GM10248 (cell line): ENCODE measurements around the gene DCTN1.

Experiments
- CTCF ChIA-PET: fragments of 300-600 bp; sonication (Branson Sonifier 250); formaldehyde crosslinking; extraction: SDS; loops from one replicate; lab custom pipeline; 2021; ENCODE audit warnings: antibody characterized with exemption; lab: Yijun Ruan, JAX
- POLR2A ChIA-PET: fragments of 350-650 bp; sonication (Branson Sonifier 250); formaldehyde crosslinking; extraction: SDS; loops from one replicate; lab custom pipeline; 2020; ENCODE audit warnings: antibody characterized with exemption; lab: Yijun Ruan, JAX
- DNase-seq: peaks from one replicate; pipeline ENCODE4 v3.0.0; 2012; ENCODE audit errors: extremely low spot score
- TF ChIP-seq, protein P1 (sequence below): IDR thresholded peaks from 2 replicates; pipeline ENCODE4 v1.5.1; 2012; ENCODE audit warnings: mild to moderate bottlenecking, low read depth; ENCODE audit errors: extremely low read depth, missing control alignments, control extremely low read depth

Gene DCTN1

DNA sequence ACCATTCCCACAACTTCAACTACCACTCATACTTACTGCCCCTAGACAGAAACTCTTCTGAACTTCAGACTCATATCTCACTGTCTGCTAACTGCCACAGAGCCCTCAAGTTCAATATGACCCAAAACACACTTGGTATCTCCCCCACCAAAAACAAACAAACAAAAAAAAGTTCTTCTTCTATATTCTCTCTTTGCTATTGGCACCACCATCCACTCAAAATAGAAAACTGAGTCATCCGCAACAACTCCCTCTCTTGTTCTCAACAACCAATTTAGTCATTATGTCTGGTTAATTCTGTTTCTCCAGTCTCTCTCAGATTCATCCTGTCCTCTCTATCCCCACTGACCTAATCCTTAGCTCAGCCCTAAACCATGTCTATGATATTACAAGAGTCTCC, 7.2 kb upstream of the DCTN1 start:
- DNase-seq: no peak
- CTCF ChIA-PET: interaction anchor here (0.9 to 2.3 kb wide), 2 partner anchors 22 to 52 kb away, joined by 3 to 11 read pairs; no protein-coding TSS in a partner anchor
- TF ChIP-seq, protein P1, sequence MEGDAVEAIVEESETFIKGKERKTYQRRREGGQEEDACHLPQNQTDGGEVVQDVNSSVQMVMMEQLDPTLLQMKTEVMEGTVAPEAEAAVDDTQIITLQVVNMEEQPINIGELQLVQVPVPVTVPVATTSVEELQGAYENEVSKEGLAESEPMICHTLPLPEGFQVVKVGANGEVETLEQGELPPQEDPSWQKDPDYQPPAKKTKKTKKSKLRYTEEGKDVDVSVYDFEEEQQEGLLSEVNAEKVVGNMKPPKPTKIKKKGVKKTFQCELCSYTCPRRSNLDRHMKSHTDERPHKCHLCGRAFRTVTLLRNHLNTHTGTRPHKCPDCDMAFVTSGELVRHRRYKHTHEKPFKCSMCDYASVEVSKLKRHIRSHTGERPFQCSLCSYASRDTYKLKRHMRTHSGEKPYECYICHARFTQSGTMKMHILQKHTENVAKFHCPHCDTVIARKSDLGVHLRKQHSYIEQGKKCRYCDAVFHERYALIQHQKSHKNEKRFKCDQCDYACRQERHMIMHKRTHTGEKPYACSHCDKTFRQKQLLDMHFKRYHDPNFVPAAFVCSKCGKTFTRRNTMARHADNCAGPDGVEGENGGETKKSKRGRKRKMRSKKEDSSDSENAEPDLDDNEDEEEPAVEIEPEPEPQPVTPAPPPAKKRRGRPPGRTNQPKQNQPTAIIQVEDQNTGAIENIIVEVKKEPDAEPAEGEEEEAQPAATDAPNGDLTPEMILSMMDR: no peak
- POLR2A ChIA-PET: no interaction called here

DNA sequence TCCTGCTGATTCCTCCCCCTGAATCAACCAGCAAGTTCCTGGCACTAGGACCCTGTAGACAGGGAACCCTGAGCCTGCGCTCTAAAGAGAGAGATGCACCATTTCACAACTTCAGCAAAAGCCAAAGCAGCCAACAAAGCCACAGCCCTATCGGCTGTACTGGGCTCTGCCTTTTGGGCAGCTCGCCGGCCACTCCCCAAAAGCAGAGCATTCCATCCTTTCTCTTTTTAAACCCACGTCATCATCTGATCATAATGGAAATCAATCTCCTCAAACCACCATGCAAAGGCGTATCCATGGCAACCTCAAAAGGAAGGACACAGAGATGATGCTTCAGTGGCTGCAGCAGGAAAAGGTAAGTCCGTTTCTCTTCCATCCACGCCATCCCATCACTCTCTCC, 5.3 kb upstream of the DCTN1 start:
- ChIA-PET POLR2A (no interaction called here), CTCF (interaction anchor here (1.4 kb wide), 1 partner anchor 15 kb away, joined by 5 read pairs; no protein-coding TSS in a partner anchor)
- no peak for DNase-seq
- TF ChIP-seq, protein P1: no peak

DNA sequence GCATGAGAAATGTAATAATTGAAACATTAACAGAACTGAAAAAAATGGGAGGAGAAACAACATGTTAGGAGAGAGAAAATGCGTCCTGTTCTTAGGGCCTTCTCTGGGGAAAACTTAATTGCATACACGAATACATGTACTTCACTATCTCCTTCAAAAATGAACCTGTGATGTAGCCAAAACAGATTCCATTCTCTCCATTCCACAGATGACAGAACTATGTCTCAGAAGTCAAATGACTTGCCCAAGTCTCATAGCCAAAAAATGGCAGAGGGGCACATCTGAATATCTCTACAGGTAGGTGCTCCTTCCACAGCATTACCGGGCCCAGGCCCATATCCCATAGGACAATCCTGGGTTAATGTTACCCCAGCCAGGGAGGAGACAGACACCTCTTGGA, 3.9 kb upstream of the DCTN1 start:
- DNase-seq: no peak
- CTCF ChIA-PET: interaction anchor here (1.4 kb wide), 1 partner anchor 17 kb away, joined by 5 read pairs; no protein-coding TSS in a partner anchor
- TF ChIP-seq, protein P1: no peak
- POLR2A ChIA-PET: no interaction called here

DNA sequence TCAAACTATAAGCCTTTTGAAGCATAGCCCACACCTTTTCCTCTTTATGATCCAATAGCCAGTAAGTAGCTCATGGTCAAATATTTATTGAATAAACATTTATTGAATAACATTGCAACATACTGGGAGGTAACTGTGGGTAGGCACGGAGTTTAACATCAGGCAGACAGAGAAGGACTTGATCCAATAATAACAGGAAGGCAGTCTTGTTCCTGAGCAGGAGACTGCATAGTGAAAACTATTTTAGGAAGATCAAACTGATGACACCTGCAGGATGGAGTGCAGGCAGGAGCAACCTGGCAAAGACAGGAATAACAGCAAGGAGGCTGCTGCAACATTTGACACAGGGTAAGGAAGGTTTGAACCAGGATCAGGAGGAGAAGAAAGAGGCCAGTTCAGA, 3.1 kb upstream of the DCTN1 start:
- TF ChIP-seq, protein P1: no peak
- DNase-seq: no peak
- ChIA-PET CTCF (interaction anchor here (0.9 to 2.6 kb wide), 3 partner anchors 8 to 134 kb away, joined by 3 to 21 read pairs (median 4); no protein-coding TSS in a partner anchor), POLR2A (no interaction called here)

DNA sequence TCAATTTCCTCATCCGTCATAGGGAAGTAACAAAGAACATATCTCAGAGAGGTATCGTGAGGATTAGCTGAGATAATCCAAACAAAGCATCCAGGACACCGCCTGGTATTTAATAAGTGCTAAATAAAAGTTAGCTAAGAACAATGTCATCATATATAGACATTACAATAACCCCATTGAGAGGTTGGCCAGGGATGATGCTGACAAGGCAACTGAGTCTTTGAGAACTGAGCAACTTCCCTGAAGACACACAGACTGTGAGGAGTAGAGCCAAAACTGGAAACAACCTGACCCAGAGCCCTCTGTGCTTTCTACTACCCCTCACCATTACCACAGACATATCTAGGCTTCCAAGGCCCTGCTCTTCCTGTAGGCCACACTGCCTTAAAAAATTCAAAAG, 1.6 kb upstream of the DCTN1 start:
- ChIA-PET CTCF (interaction anchor here (0.8 to 2.6 kb wide), 6 partner anchors 10 to 557 kb away, joined by 3 to 21 read pairs (median 5); no protein-coding TSS in a partner anchor), POLR2A (no interaction called here)
- DNase-seq: no peak
- TF ChIP-seq, protein P1: no peak

DNA sequence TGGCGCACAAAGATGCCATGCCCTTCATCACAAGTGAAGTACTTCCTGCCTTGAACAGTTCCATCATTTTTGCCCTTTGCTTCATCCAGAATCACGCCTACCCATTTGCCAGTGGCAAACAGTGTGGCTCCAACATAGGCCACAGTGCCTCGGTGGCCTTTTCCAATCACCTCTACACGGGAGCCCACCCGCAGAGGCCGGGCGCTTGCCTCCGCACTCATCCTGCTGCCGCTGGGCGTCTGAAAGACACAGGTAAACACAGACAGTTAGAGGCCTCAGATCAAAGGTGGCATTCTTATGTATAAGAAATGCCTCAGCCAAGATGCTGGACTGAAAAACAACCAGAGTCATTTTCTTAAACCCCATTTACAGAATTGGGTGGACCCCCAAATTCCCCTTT, 2.1 kb downstream of the DCTN1 start:
- no peak for DNase-seq
- ChIA-PET CTCF (interaction anchor here (1.1 to 2.6 kb wide), 2 partner anchors 11 to 14 kb away, joined by 3 to 18 read pairs; no protein-coding TSS in a partner anchor), POLR2A (no interaction called here)
- TF ChIP-seq, protein P1: no peak
